H9 (cell line): ENCODE results near the gene PARD6B. TPM values are rescaled to one million over a fixed set of nuclear protein-coding genes. Genes with fewer than 3 reads are reported as not detected.

ENCODE experiments used
- DNase-seq: peaks from one replicate; pipeline ENCODE4 v3.0.0-alpha.2; 2017
- H2AFZ ChIP-seq: one replicate; pipeline ENCODE4 v1.6.1; 2013; ENCODE audit warnings: mild to moderate bottlenecking, low read length, control low read depth, moderate library complexity
- H2AK5ac ChIP-seq: 2 replicates; pipeline ENCODE4 v1.6.1; 2013; ENCODE audit warnings: low read length, control low read depth, mixed read lengths; ENCODE audit not compliant: insufficient read length
- H2BK120ac ChIP-seq: one replicate; pipeline ENCODE4 v1.6.1; 2013; ENCODE audit warnings: low read depth, mild to moderate bottlenecking, low read length, control low read depth, inconsistent platforms; ENCODE audit not compliant: poor library complexity, severe bottlenecking
- H2BK12ac ChIP-seq: 2 replicates; pipeline ENCODE4 v1.6.1; 2013; ENCODE audit warnings: low read length, control low read depth, mixed read lengths, low read depth; ENCODE audit not compliant: insufficient read length
- H2BK15ac ChIP-seq: 2 replicates; pipeline ENCODE4 v1.6.1; 2013; ENCODE audit warnings: low read depth, low read length, control low read depth
- H2BK20ac ChIP-seq: one replicate; pipeline ENCODE4 v1.6.1; 2013; ENCODE audit warnings: low read depth, mild to moderate bottlenecking, low read length, control low read depth, inconsistent platforms; ENCODE audit not compliant: poor library complexity, severe bottlenecking
- H2BK5ac ChIP-seq: 2 replicates; pipeline ENCODE4 v1.6.1; 2013; ENCODE audit warnings: low read length, control low read depth, mixed read lengths; ENCODE audit not compliant: insufficient read length
- H3K14ac ChIP-seq: 2 replicates; pipeline ENCODE4 v1.6.1; 2013; ENCODE audit warnings: low read length, control low read depth; ENCODE audit not compliant: insufficient read depth
- H3K18ac ChIP-seq: 2 replicates; pipeline ENCODE4 v1.6.1; 2013; ENCODE audit warnings: low read depth, mild to moderate bottlenecking, mixed read lengths, low read length, control low read depth; ENCODE audit not compliant: insufficient read length
- H3K23ac ChIP-seq: 2 replicates; pipeline ENCODE4 v1.6.1; 2013; ENCODE audit warnings: low read length, control low read depth, mixed read lengths, low read depth; ENCODE audit not compliant: insufficient read length
- H3K23me2 ChIP-seq: 2 replicates; pipeline ENCODE4 v1.6.1; 2013; ENCODE audit warnings: low read depth, mild to moderate bottlenecking, mixed read lengths, low read length, control low read depth; ENCODE audit not compliant: insufficient read length, poor library complexity, severe bottlenecking
- H3K27ac ChIP-seq: 2 replicates; pipeline ENCODE4 v1.5.1; 2013; ENCODE audit warnings: low read length, control low read depth, mixed read lengths, low read depth; ENCODE audit not compliant: insufficient read length
- H3K27me3 ChIP-seq: 2 replicates; pipeline ENCODE4 v1.6.1; 2013; ENCODE audit warnings: low read length, control low read depth, inconsistent platforms; ENCODE audit not compliant: insufficient read depth
- H3K4ac ChIP-seq: 2 replicates; pipeline ENCODE4 v1.6.1; 2013; ENCODE audit warnings: low read depth, mild to moderate bottlenecking, control low read depth, inconsistent platforms, low read length, moderate library complexity
- H3K4me1 ChIP-seq: 2 replicates; pipeline ENCODE4 v1.6.1; 2013; ENCODE audit warnings: low read length, control low read depth, inconsistent platforms; ENCODE audit not compliant: insufficient read depth
- H3K4me2 ChIP-seq: 2 replicates; pipeline ENCODE4 v1.6.1; 2013; ENCODE audit warnings: low read length, control low read depth, mixed read lengths; ENCODE audit not compliant: insufficient read length, insufficient read depth
- H3K56ac ChIP-seq: 2 replicates; pipeline ENCODE4 v1.6.1; 2013; ENCODE audit warnings: low read depth, mild to moderate bottlenecking, mixed read lengths, low read length, control low read depth; ENCODE audit not compliant: insufficient read length
- H3K79me1 ChIP-seq: 2 replicates; pipeline ENCODE4 v1.6.1; 2013; ENCODE audit warnings: low read depth, mild to moderate bottlenecking, moderate library complexity, low read length, control low read depth, inconsistent platforms; ENCODE audit not compliant: insufficient read depth, poor library complexity, severe bottlenecking
- H3K79me2 ChIP-seq: 2 replicates; pipeline ENCODE4 v1.6.1; 2013; ENCODE audit warnings: low read length, control low read depth, inconsistent platforms; ENCODE audit not compliant: insufficient read depth
- H3K9ac ChIP-seq: 2 replicates; pipeline ENCODE4 v1.6.1; 2013; ENCODE audit warnings: low read length, control low read depth, mixed read lengths; ENCODE audit not compliant: insufficient read length; ENCODE audit errors: extremely low read depth
- H3K9me3 ChIP-seq: one replicate; pipeline ENCODE4 v1.6.1; 2013; ENCODE audit warnings: low read depth, low read length, inconsistent platforms; ENCODE audit not compliant: control insufficient read depth
- H3T11ph ChIP-seq: one replicate; pipeline ENCODE4 v1.6.1; 2013; ENCODE audit warnings: mild to moderate bottlenecking, low read length, control low read depth, inconsistent platforms
- H4K20me1 ChIP-seq: one replicate; pipeline ENCODE4 v1.6.1; 2013; ENCODE audit not compliant: control insufficient read depth, insufficient read length, insufficient read depth
- H4K5ac ChIP-seq: 2 replicates; pipeline ENCODE4 v1.6.1; 2013; ENCODE audit warnings: low read depth, mild to moderate bottlenecking, mixed read lengths, low read length, control low read depth; ENCODE audit not compliant: insufficient read length
- H4K8ac ChIP-seq: replicated peaks from 2 replicates; pipeline ENCODE4 v1.6.1; 2013; ENCODE audit warnings: low read length, control low read depth, mixed read lengths, low read depth; ENCODE audit not compliant: insufficient read length
- H4K91ac ChIP-seq: 2 replicates; pipeline ENCODE4 v1.6.1; 2013; ENCODE audit warnings: low read depth, mild to moderate bottlenecking, moderate library complexity, mixed read lengths, low read length, control low read depth; ENCODE audit not compliant: insufficient read length
- H3K27ac Mint-ChIP-seq, 3 experiments: 2 replicates in 2 of 3; 3 replicates in 1 of 3; pipeline ENCODE4 v1.8.0; 2020 to 2021; ENCODE audit warnings: mixed read lengths in 3 of 3, mild to moderate bottlenecking in 1 of 3, moderate library complexity in 1 of 3
- H3K27me3 Mint-ChIP-seq: 2 replicates; pipeline ENCODE4 v1.8.0; 2021; ENCODE audit warnings: low read depth, mild to moderate bottlenecking, moderate library complexity, mixed read lengths
- H3K36me3 Mint-ChIP-seq, 3 experiments: 2 replicates in 2 of 3; 3 replicates in 1 of 3; pipeline ENCODE4 v1.8.0; 2020 to 2021; ENCODE audit warnings: low read depth in 3 of 3, mixed read lengths in 3 of 3; ENCODE audit not compliant: insufficient read depth in 1 of 3
- H3K4me1 Mint-ChIP-seq, 2 experiments: 2 replicates each; pipeline ENCODE4 v1.8.0; 2020; ENCODE audit warnings: mixed read lengths in 2 of 2
- H3K4me3 Mint-ChIP-seq, 2 experiments: 2 replicates in 1 of 2; 3 replicates in 1 of 2; pipeline ENCODE4 v1.8.0; 2020 to 2021; ENCODE audit warnings: mild to moderate bottlenecking in 2 of 2, mixed read lengths in 2 of 2, moderate library complexity in 1 of 2
- H3K9me3 Mint-ChIP-seq, 2 experiments: 2 replicates in 1 of 2; 3 replicates in 1 of 2; pipeline ENCODE4 v1.8.0; 2020; ENCODE audit warnings: mild to moderate bottlenecking in 2 of 2, mixed read lengths in 2 of 2, moderate library complexity in 1 of 2
- CTCF ChIP-seq: fragments of 200-600 bp; sonication (generic); conservative IDR thresholded peaks from 3 replicates; pipeline ENCODE4 v1.8.0; 2021; ENCODE audit warnings: antibody characterized with exemption, mild to moderate bottlenecking
- WGBS: extraction: QIAGEN DNeasy Blood & Tissue Kit; methylation state at CpG from one replicate; pipeline ENCODE4 v1.1.7; 2013; ENCODE audit warnings: missing lambda C conversion rate, low lambda C conversion rate, mixed read lengths; ENCODE audit not compliant: insufficient read length; ENCODE audit errors: extremely low coverage; 5-methylcytosine and 5-hydroxymethylcytosine counted together
- total RNA-seq: library from RNA; stranded (reverse); gene quantifications from 2 replicates; pipeline ENCODE4 v1.2.1, GENCODE V29; 2021

The PARD6B gene
- total RNA-seq, 1 experiment from 2014 or later, result 27.4 TPM

- H3K23ac ChIP-seq, result no peak overlapping the region
- H3K27ac ChIP-seq, result no peak overlapping the region
- no peak for TF ChIP-seq CTCF
- no peaks in the 10 kb centered on the region for H3K36me3 Mint-ChIP-seq
- no peak overlapping the region for H2BK20ac ChIP-seq
- H2AK5ac ChIP-seq, result no peak overlapping the region
- H3K4me1 Mint-ChIP-seq, result peaks cover 31 to 47% of the 10 kb centered on the region in 2 experiments
- no peaks in the 10 kb centered on the region for H3K27me3 ChIP-seq
- WGBS, result no CpG with 5 or more reads among the region's 23 CpGs
- no peak overlapping the region for H3T11ph ChIP-seq
- H3K18ac ChIP-seq, result peak overlapping the region; percentile 13
- H3K9me3 ChIP-seq, result no peaks in the 10 kb centered on the region
- peak overlapping the region in 2 of 3 experiments; percentile 20 to 77; a peak in 3 of 7 replicates for H3K27ac Mint-ChIP-seq
- peaks cover 3% of the 10 kb centered on the region; the same call in 1 of the 2 replicates for H3K4me1 ChIP-seq
- H3K79me1 ChIP-seq, result no peaks in the 10 kb centered on the region
- no peaks in the 10 kb centered on the region for H3K9me3 Mint-ChIP-seq
- no peak overlapping the region for H4K91ac ChIP-seq
- H3K4me3 Mint-ChIP-seq, result peak overlapping the region; percentile 63 to 82
- H3K4me2 ChIP-seq, result peak overlapping the region; percentile 93
- H2BK12ac ChIP-seq, result no peak overlapping the region
- H3K79me2 ChIP-seq, result no peaks in the 10 kb centered on the region
- peaks cover 21% of the 10 kb centered on the region for H3K23me2 ChIP-seq
- DNase-seq, result peak; percentile 55
- H3K9ac ChIP-seq, result no peak overlapping the region
- no peak overlapping the region for H4K8ac ChIP-seq
- no peak overlapping the region for H2AFZ ChIP-seq
- H3K56ac ChIP-seq, result no peak overlapping the region
- H4K20me1 ChIP-seq, result no peaks in the 10 kb centered on the region
- no peak overlapping the region for H2BK15ac ChIP-seq
- no peak overlapping the region for H2BK5ac ChIP-seq
- no peak overlapping the region for H2BK120ac ChIP-seq
- H3K27me3 Mint-ChIP-seq, result peaks cover 22% of the 10 kb centered on the region
- no peak overlapping the region for H4K5ac ChIP-seq
- H3K14ac ChIP-seq, result peak overlapping the region; percentile 16; the same call in 1 of the 2 replicates
- H3K4ac ChIP-seq, result no peak overlapping the region
Measured at GRCh38 chr20:50691573-50692551, 39.5 kb upstream of the PARD6B start.
